Neural progenitor cell (in vitro differentiated cells): ENCODE results near the gene RPL9. TPM values are rescaled to one million over a fixed set of nuclear protein-coding genes. Genes with fewer than 3 reads are reported as not detected.

Source experiments
- DNase-seq: peaks from one replicate; pipeline ENCODE4 v3.0.0-alpha.2; 2016; ENCODE audit warnings: low spot score
- H2AFZ ChIP-seq: fragments of 200-600 bp; sonication (generic); replicated peaks from 2 replicates; pipeline ENCODE4 v1.6.1; 2016; ENCODE audit warnings: antibody characterized with exemption
- H3F3A ChIP-seq: fragments of 200-600 bp; sonication (generic); 2 replicates; pipeline ENCODE4 v1.6.1; 2016; ENCODE audit warnings: antibody characterized with exemption, low read depth
- H3K27ac ChIP-seq: fragments of 200-600 bp; sonication (generic); 2 replicates; pipeline ENCODE4 v1.5.1; 2016; ENCODE audit warnings: mild to moderate bottlenecking
- H3K27me3 ChIP-seq: fragments of 200-600 bp; sonication (generic); 2 replicates; pipeline ENCODE4 v1.6.1; 2016; ENCODE audit warnings: mild to moderate bottlenecking, moderate library complexity
- H3K36me3 ChIP-seq: fragments of 200-600 bp; sonication (generic); 2 replicates; pipeline ENCODE4 v1.5.1; 2016
- H3K4me1 ChIP-seq: fragments of 200-600 bp; sonication (generic); 2 replicates; pipeline ENCODE4 v1.6.1; 2016; ENCODE audit warnings: mixed run types
- H3K4me2 ChIP-seq: fragments of 200-600 bp; sonication (generic); 2 replicates; pipeline ENCODE4 v1.6.1; 2016
- H3K4me3 ChIP-seq: fragments of 200-600 bp; sonication (generic); 2 replicates; pipeline ENCODE4 v1.5.1; 2016
- H3K79me2 ChIP-seq: fragments of 200-600 bp; sonication (generic); 2 replicates; pipeline ENCODE4 v1.6.1; 2016; ENCODE audit warnings: low read depth
- H3K9ac ChIP-seq: fragments of 200-600 bp; sonication (generic); 2 replicates; pipeline ENCODE4 v1.6.1; 2016
- H3K9me3 ChIP-seq: fragments of 200-600 bp; sonication (generic); 2 replicates; pipeline ENCODE4 v1.5.1; 2016; ENCODE audit warnings: low read depth
- H4K20me1 ChIP-seq: fragments of 200-600 bp; sonication (generic); 2 replicates; pipeline ENCODE4 v1.6.1; 2016; ENCODE audit warnings: low read depth
- H3K27ac Mint-ChIP-seq: 3 replicates; pipeline ENCODE4 v1.8.0; 2021; ENCODE audit warnings: mixed read lengths
- H3K27me3 Mint-ChIP-seq: 2 replicates; pipeline ENCODE4 v1.8.0; 2022; ENCODE audit warnings: low read depth, mild to moderate bottlenecking, inconsistent platforms, moderate library complexity, mixed read lengths; ENCODE audit not compliant: insufficient read depth
- H3K36me3 Mint-ChIP-seq: 3 replicates; pipeline ENCODE4 v1.8.0; 2021; ENCODE audit warnings: mixed read lengths
- H3K4me1 Mint-ChIP-seq: 3 replicates; pipeline ENCODE4 v1.8.0; 2021; ENCODE audit warnings: mixed read lengths
- H3K4me3 Mint-ChIP-seq: 3 replicates; pipeline ENCODE4 v1.8.0; 2021; ENCODE audit warnings: mild to moderate bottlenecking, moderate library complexity, mixed read lengths
- H3K9me3 Mint-ChIP-seq: 3 replicates; pipeline ENCODE4 v1.8.0; 2020; ENCODE audit warnings: mixed read lengths
- EZH2 ChIP-seq: fragments of 200-600 bp; sonication (generic); IDR thresholded peaks from 2 replicates; pipeline ENCODE4 v1.6.1; 2017; ENCODE audit warnings: antibody characterized with exemption, mild to moderate bottlenecking, moderate library complexity
- EZH2phosphoT487 ChIP-seq: fragments of 200-600 bp; sonication (generic); IDR thresholded peaks from 2 replicates; pipeline ENCODE4 v1.6.1; 2017; ENCODE audit warnings: antibody characterized with exemption
- total RNA-seq: library from RNA; depleted of rRNA; stranded (reverse); fragments of >200 nt; gene quantifications from 2 replicates; pipeline ENCODE4 v1.2.3, GENCODE V29; 2015; ENCODE audit warnings: low replicate concordance
- TF ChIP-seq, protein P1 (sequence below): fragments of 200-600 bp; sonication (generic); IDR thresholded peaks from 2 replicates; pipeline ENCODE4 v1.5.1; 2017; ENCODE audit warnings: antibody characterized with exemption, mild to moderate bottlenecking

RPL9 gene
- total RNA-seq, 1 donor from 2014 or later: 6,671 TPM

DNA sequence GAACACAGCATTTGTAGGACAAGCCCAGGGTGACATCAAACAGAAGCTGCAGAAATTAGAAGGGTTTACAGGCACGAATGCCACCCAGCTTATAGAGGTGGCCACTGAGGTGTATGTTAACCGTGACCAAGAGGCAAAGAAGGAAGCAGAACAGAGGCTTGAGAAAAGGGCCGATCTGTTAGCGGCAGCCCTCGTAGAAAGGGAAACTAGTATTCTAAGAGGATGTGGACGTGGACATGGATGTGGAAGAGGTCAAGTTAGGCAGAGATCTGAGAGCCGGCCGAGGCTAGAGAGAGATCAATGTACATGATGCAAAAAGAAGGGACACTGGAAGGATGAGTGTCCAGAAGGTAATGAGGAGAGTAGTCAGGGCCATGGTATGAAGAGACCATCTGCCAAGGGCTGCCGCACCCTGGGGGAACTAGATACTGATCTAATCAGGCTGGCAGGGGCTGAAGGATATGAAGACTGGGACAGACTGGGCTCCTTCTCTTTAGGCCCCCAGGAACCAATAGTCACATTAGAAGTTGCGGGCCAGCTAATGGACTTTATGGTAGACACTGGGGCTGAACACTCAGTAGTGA, 27.6 kb upstream of the RPL9 start:
- Mint-ChIP-seq H3K36me3 (no peaks in the 10 kb centered on the region), H3K9me3 (peaks cover 5% of the 10 kb centered on the region), H3K27me3 (peaks cover 4% of the 10 kb centered on the region), H3K4me1 (no peaks in the 10 kb centered on the region), H3K27ac (peak overlapping the region; percentile 15), H3K4me3 (no peak overlapping the region)
- Histone ChIP-seq H4K20me1 (no peaks in the 10 kb centered on the region), H3K27ac (no peak overlapping the region), H3K9ac (no peak overlapping the region), H3K4me1 (no peaks in the 10 kb centered on the region), H3F3A (no peaks in the 10 kb centered on the region), H3K27me3 (no peaks in the 10 kb centered on the region), H2AFZ (no peak overlapping the region), H3K36me3 (no peaks in the 10 kb centered on the region), H3K4me3 (no peak overlapping the region), H3K79me2 (no peaks in the 10 kb centered on the region), H3K4me2 (no peak overlapping the region), H3K9me3 (no peaks in the 10 kb centered on the region)
- no peak for DNase-seq
- no peak for TF ChIP-seq EZH2phosphoT487
- TF ChIP-seq EZH2: no peak
- TF ChIP-seq, protein P1, sequence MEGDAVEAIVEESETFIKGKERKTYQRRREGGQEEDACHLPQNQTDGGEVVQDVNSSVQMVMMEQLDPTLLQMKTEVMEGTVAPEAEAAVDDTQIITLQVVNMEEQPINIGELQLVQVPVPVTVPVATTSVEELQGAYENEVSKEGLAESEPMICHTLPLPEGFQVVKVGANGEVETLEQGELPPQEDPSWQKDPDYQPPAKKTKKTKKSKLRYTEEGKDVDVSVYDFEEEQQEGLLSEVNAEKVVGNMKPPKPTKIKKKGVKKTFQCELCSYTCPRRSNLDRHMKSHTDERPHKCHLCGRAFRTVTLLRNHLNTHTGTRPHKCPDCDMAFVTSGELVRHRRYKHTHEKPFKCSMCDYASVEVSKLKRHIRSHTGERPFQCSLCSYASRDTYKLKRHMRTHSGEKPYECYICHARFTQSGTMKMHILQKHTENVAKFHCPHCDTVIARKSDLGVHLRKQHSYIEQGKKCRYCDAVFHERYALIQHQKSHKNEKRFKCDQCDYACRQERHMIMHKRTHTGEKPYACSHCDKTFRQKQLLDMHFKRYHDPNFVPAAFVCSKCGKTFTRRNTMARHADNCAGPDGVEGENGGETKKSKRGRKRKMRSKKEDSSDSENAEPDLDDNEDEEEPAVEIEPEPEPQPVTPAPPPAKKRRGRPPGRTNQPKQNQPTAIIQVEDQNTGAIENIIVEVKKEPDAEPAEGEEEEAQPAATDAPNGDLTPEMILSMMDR: no peak

DNA sequence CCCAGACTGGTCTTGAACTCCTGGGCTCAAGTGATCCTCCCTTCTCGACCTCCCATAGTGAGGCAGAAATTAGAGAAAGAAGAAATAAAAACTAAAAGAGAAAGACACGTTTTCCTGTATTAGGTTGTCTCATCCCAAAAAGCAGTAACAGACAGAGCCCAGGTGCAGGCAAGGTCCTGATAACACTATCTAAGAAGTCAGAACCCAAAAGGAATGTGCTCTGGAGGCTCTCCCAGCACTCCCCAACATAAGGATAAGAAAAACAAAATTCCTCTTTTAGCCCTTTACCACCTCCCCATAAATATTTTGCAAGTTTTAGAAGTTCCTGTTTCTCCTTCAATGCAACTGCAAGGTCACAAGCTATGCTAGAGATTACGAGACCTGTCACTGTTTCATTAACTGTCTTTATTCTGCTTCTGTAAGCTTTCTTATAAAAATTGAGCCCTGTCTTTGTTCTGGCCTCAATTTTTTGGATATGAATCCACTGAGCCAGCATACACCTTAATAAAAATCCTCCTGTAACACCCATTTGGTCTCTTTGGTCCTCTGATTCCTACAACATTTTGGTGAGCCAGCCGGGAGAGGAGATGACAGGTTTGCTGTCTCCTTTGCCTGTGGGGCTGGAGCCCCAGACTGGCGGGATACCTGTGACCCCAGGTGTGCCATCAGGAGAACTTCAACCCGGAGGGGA, 26.0 kb upstream of the RPL9 start:
- peaks cover 4% of the 10 kb centered on the region for H3K27me3 Mint-ChIP-seq

DNA sequence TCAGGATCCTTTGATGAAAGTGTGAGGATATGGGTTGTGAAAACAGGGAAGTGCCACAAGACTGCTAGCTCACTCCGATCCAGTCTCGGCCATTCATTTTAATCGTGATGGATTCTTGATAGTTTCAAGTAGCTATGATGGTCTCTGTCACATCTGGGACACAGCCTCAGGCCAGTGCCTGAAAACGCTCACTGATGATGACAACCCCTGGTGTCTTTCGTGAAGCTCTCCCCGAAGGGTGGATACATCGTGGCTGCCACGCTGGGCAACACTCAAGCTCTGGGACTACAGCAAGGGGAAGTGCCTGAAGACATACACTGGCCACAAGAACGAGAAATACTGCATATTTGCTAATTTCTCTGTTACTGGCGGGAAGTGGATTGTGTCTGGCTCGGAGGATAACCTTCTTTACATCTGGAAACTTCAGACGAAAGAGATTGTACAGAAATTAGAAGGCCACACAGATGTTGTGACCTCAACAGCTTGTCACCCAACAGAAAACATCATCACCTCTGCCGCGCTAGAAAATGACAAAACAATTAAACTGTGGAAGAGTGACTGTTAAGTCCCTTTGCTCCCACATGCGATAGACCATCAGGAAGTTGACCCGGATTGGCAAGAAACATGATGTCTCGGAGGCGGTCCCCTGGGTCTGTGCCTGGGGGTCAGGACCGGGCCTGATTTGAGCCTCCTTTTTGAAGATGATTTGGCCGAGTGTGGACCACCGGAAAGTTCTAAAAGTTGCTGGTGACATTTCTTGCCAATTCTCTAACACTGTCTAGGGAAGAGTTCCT, 22.4 kb upstream of the RPL9 start:
- Histone ChIP-seq H3F3A (no peaks in the 10 kb centered on the region), H3K4me3 (no peak overlapping the region), H3K27me3 (no peaks in the 10 kb centered on the region), H3K4me1 (no peaks in the 10 kb centered on the region), H3K9me3 (no peaks in the 10 kb centered on the region), H3K36me3 (no peaks in the 10 kb centered on the region), H2AFZ (no peak overlapping the region), H4K20me1 (no peaks in the 10 kb centered on the region), H3K79me2 (no peaks in the 10 kb centered on the region), H3K9ac (no peak overlapping the region), H3K4me2 (no peak overlapping the region), H3K27ac (no peak overlapping the region)
- DNase-seq: no peak
- no peaks in the 10 kb centered on the region for H3K4me1 Mint-ChIP-seq
- H3K27ac Mint-ChIP-seq: no peak overlapping the region
- peaks cover 5% of the 10 kb centered on the region for H3K9me3 Mint-ChIP-seq
- H3K4me3 Mint-ChIP-seq: no peak overlapping the region
- no peaks in the 10 kb centered on the region for H3K36me3 Mint-ChIP-seq
- H3K27me3 Mint-ChIP-seq: peaks cover 4% of the 10 kb centered on the region
- TF ChIP-seq EZH2 (no peak), EZH2phosphoT487 (no peak)
- TF ChIP-seq, protein P1: no peak

More for the DNA sequence above, 26.0 kb upstream of the RPL9 start:
- H3K27ac ChIP-seq: no peak overlapping the region
- no peaks in the 10 kb centered on the region for H3K36me3 Mint-ChIP-seq
- H3K9me3 ChIP-seq: no peaks in the 10 kb centered on the region
- no peak overlapping the region for H3K4me3 Mint-ChIP-seq
- H3K9ac ChIP-seq: no peak overlapping the region
- H3K27ac Mint-ChIP-seq: no peak overlapping the region
- H3K4me3 ChIP-seq: no peak overlapping the region
- no peak for DNase-seq
- TF ChIP-seq, protein P1: no peak
- TF ChIP-seq EZH2phosphoT487: no peak
- TF ChIP-seq EZH2: no peak
- H3K4me1 ChIP-seq: no peaks in the 10 kb centered on the region
- H3K27me3 ChIP-seq: no peaks in the 10 kb centered on the region
- H4K20me1 ChIP-seq: no peaks in the 10 kb centered on the region
- H2AFZ ChIP-seq: no peak overlapping the region
- H3K4me2 ChIP-seq: no peak overlapping the region
- no peaks in the 10 kb centered on the region for H3F3A ChIP-seq
- peaks cover 5% of the 10 kb centered on the region for H3K9me3 Mint-ChIP-seq
- no peaks in the 10 kb centered on the region for H3K4me1 Mint-ChIP-seq
- H3K79me2 ChIP-seq: no peaks in the 10 kb centered on the region
- H3K36me3 ChIP-seq: no peaks in the 10 kb centered on the region
